HG02970 (cell line): ENCODE results near the gene SLC39A13.

Experiments used
- ATAC-seq: cut with Tn5 transposase; IDR thresholded peaks from one replicate; pipeline ENCODE4 v1.9.1; 2021; ENCODE audit warnings: mild to moderate bottlenecking, moderate library complexity, moderate number of reproducible peaks; ENCODE audit not compliant: unreplicated experiment, low FRiP score

SLC39A13 gene

GRCh38 chr11:47407746-47408590 lies at the start of gene SLC39A13:
TSS of gene SLC39A13 (plus strand) at chr11:47408590. CDS start at chr11:47410095, 1,505 bp downstream.
- ATAC-seq = peak; percentile 87

- no peak for ATAC-seq
These were observed 49.7 kb upstream of the SLC39A13 start for GRCh38 chr11:47358731-47359051.

- ATAC-seq = no peak
These were observed 49.2 kb upstream of the SLC39A13 start for GRCh38 chr11:47359162-47359561.

- ATAC-seq = no peak
These were observed 48.8 kb upstream of the SLC39A13 start for GRCh38 chr11:47359586-47359985.

- no peak for ATAC-seq
These were observed 48.0 kb upstream of the SLC39A13 start for GRCh38 chr11:47360341-47360740.

GRCh38 chr11:47361419-47361818 lies 47.0 kb upstream of the SLC39A13 start:
- no peak for ATAC-seq

GRCh38 chr11:47366020-47366490 lies 42.3 kb upstream of the SLC39A13 start:
- no peak for ATAC-seq

- ATAC-seq = no peak
These were observed 38.7 kb upstream of the SLC39A13 start for GRCh38 chr11:47369676-47370075.

- no peak for ATAC-seq
These were observed 36.0 kb upstream of the SLC39A13 start for GRCh38 chr11:47372422-47372821.

GRCh38 chr11:47373876-47374719 lies 34.3 kb upstream of the SLC39A13 start:
- ATAC-seq = no peak

GRCh38 chr11:47374720-47375019 lies 33.7 kb upstream of the SLC39A13 start:
- no peak for ATAC-seq

GRCh38 chr11:47375020-47375419 lies 33.4 kb upstream of the SLC39A13 start:
- no peak for ATAC-seq

GRCh38 chr11:47375546-47376085 lies 32.8 kb upstream of the SLC39A13 start:
- no peak for ATAC-seq

GRCh38 chr11:47376107-47376524 lies 32.3 kb upstream of the SLC39A13 start:
- no peak for ATAC-seq

- no peak for ATAC-seq
These were observed 31.6 kb upstream of the SLC39A13 start for GRCh38 chr11:47376525-47377371.

- ATAC-seq = no peak
These were observed 30.8 kb upstream of the SLC39A13 start for GRCh38 chr11:47377571-47378009.

- ATAC-seq = no peak
These were observed 30.2 kb upstream of the SLC39A13 start, which contains the start of gene SPI1 for GRCh38 chr11:47378010-47378835. TSS of gene SPI1 (minus strand) at chr11:47378547. CDS start at chr11:47378353, 194 bp downstream.

- no peak for ATAC-seq
These were observed 29.6 kb upstream of the SLC39A13 start for GRCh38 chr11:47378836-47379170.

GRCh38 chr11:47379317-47379716 lies 29.1 kb upstream of the SLC39A13 start:
- ATAC-seq = no peak
